Measurements from ENCODE around the gene POU3F2.

Gene POU3F2

GRCh38 chr6:98844244-98845210 lies 10.2 kb downstream of the POU3F2 start:
- no peak for DNase-seq

DNA sequence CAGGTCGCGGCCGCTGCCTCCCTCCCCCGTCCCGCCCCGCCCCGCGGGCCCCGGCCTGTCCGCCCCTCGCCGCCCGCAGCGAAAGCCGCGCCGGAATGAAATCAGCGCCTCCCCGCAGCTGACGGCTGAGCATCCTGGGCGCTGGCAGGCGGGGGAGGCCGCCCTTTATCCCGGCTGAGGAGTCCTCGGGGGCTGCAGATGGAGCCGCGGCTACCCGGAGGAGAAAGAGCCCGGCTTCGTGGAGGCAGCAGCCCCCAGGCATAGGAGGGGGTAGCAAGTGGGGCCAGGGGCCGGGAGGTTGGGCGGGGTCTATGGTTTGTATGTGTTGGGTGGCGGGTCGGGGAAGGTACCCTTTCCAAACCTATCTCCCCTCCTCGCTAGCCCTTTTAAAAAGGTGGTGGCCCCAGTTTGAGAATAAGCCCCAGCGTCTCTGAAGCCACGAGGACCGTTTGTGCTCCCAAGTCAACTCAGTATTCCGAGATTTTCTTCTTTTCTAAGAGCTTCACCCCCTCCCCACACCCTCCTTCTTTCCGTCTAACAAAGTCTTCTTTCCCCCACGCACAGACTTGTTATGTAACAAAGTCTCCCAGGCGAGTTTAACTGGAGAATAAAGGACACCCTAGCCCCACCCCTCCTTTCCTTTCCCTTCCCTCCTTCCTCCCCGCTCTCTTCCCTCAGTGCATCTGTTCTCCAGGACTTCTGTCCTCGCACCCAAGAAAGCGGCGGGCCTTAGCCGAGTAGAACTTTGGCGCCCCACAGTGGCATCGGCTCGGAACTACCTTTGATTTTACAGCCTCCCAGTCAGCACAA lies 11.0 kb downstream of the POU3F2 start:
- DNase-seq, result peak; percentile 95

- no peak for DNase-seq
Observed at GRCh38 chr6:98846021-98846380, 11.6 kb downstream of the POU3F2 start.

- no peak for DNase-seq
Observed at GRCh38 chr6:98847416-98847778, 13.0 kb downstream of the POU3F2 start.

DNA sequence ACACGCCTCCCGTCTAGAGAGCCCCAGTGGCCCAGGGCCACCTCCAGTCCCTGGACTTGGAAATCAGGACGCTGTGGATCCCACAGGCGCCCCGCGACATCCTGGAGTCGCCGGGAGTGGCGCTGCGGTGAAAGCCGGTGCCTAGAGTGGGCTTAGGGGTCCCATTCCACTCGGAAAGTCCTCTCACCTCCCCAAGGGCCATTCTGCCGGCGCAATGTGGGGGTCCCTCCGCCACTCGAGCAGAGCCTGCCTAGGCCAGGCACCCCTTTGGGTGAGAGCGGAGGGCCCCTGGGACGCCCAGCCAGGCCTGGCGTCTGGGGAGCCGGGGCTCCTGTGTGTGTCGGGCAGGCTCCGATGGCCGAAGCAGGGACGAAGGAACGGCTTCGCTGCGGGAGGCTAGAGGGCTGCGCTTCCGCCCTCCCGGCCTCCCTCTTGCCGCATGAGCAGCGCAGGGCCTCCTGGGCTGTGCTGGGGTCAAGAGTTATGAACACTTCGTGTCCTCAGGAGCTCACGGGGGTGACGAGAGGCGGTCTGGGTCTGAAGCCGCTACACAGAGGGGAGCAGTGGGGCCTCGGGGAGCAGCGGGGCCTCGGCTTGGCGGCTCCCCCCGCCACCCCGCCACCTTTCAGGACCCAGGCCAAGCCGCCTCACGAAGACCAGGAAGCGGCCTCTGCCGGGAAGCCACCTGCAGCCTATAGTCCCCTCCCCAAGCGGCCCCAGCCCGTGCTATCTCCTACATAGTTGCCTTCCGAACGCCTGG lies 13.6 kb downstream of the POU3F2 start:
- no peak for DNase-seq

- DNase-seq, result no peak
Observed at GRCh38 chr6:98848539-98849242, 14.3 kb downstream of the POU3F2 start.

GRCh38 chr6:98864497-98864896 lies 30.1 kb downstream of the POU3F2 start:
- no peak for DNase-seq

DNA sequence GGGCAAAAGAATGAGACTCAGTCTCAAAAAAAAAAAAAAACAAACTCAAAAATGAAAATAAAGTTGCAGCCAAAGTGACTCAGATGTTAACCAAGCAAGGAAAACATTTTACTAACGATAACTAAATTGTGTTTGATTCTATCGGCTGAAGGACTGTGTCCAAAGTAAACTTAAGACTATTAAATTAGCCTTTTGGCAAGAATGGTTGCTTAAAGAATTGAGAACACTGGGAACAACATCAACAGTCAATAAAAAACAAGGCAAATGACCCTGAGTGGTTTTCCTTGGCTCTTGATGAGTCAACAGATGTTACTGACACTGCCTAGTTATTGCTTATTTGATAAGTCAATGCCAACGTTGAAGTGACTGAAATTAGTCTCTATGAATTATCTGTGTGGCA lies 36.7 kb downstream of the POU3F2 start:
- no peak for DNase-seq

GRCh38 chr6:98871821-98872220 lies 37.4 kb downstream of the POU3F2 start:
- DNase-seq, result no peak

GRCh38 chr6:98875375-98875774 lies 41.0 kb downstream of the POU3F2 start:
- no peak for DNase-seq

DNA sequence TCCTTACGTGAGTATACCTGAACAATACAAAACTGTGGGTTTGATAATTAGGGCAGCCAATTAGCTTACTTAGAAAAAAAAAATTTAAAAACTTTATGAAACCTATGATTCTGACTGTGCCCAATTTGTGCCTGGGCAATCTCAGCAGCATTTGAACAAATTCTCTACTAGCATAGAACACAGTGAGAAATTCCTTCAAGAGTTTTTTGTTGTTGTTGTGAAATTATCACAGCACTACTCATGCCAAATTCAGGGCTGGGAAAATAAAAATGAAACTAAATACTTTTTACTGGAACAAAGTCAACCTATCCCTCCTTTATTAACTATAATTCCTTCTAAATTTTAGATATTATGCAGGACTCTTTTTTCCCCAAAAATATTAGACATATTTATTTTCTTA lies 42.9 kb downstream of the POU3F2 start:
- no peak for DNase-seq

DNA sequence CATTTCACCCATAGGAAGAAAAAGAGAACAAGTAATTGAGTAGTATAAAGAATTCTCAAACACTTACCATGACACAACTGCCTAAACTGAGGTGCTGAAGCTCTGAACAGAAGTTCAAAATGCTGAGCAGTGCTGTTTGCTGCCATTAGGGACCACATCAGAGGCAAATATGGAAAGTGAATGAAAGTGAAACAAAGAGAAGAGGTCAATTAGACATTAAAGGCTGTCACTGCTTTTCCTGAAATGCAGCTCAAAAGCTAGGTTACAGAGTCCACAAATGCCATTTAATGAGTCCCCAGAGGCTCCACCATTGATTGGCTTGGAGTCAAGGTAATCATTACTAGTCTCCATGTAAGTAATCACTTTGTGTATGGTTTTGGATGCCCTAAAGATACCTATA lies 46.1 kb downstream of the POU3F2 start:
- no peak for DNase-seq

DNA sequence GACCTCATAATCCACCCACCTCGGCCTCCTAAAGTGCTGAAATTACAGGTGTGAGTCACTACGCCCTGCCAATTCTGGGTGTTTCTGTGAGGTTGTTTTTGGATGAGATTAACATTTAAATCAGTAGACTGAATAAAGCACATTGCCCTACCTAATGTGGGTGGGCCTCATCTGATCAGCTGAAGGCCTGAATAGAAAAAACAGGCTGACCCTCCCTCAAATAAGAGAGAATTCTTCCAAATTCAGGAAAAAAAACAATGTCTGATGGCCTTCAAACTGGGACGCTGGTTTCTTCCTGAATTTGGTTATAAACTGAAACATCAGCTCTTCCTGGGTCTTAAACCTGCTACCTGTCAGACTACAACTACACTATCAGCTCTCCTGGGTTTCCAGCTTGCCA lies 51.0 kb downstream of the POU3F2 start:
- no peak for DNase-seq

DNA sequence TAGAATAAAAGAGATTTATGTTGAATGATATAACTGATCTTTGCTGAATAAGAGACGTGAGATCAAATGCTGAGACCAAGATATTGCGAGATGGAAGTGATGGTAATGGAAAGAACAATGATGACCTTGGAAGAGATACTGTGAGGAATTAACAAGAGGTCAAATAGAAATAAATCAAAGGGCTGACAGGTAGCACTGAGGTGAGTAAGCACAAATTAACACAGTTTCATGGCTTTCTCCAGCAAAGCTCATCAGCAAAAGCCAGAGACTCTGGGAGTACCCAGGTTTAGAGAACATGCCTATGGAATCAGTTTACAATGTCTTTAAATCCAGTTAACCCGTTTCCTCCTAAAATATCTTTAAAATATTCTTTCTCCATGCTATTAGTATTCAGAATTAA lies 53.3 kb downstream of the POU3F2 start:
- DNase-seq, result no peak
